HEK293T (cell line): ENCODE measurements around the gene NDP.

ENCODE experiments used
- CTCF ChIA-PET: fragments of 350-600 bp; formaldehyde crosslinking; extraction: SDS; loops from one replicate; lab custom pipeline; 2021; ENCODE audit warnings: antibody characterized with exemption, inconsistent platforms; lab: Yijun Ruan, JAX
- POLR2A ChIA-PET: fragments of 350-600 bp; formaldehyde crosslinking; extraction: SDS; loops from one replicate; lab custom pipeline; 2020; ENCODE audit warnings: antibody characterized with exemption, inconsistent platforms; lab: Yijun Ruan, JAX
- DNase-seq: peaks from one replicate; pipeline ENCODE4 v3.0.0; 2012; ENCODE audit warnings: mixed read lengths; ENCODE audit errors: extremely low spot score
- ARNT ChIP-seq: fragments of 450-650 bp; IDR thresholded peaks from 2 replicates; pipeline ENCODE4 v1.6.1; 2017; ENCODE audit warnings: mild to moderate bottlenecking
- BHLHE40 ChIP-seq: fragments of 450-650 bp; IDR thresholded peaks from 2 replicates; pipeline ENCODE4 v1.6.1; 2016; ENCODE audit warnings: mild to moderate bottlenecking, moderate library complexity, borderline replicate concordance
- FOXA1 ChIP-seq: fragments of 450-650 bp; IDR thresholded peaks from 2 replicates; pipeline ENCODE4 v1.6.1; 2016; ENCODE audit warnings: mild to moderate bottlenecking
- FOXK2 ChIP-seq: fragments of 450-650 bp; IDR thresholded peaks from 2 replicates; pipeline ENCODE4 v1.6.1; 2016; ENCODE audit warnings: mild to moderate bottlenecking
- HDGF ChIP-seq: fragments of 450-650 bp; IDR thresholded peaks from 2 replicates; pipeline ENCODE4 v1.6.1; 2017; ENCODE audit warnings: antibody characterized with exemption, borderline replicate concordance
- LEF1 ChIP-seq: fragments of 450-650 bp; IDR thresholded peaks from 2 replicates; pipeline ENCODE4 v1.6.1; 2017; ENCODE audit warnings: mild to moderate bottlenecking, borderline replicate concordance
- PKNOX1 ChIP-seq: fragments of 450-650 bp; IDR thresholded peaks from 2 replicates; pipeline ENCODE4 v1.6.1; 2016
- TARDBP ChIP-seq: fragments of 450-650 bp; IDR thresholded peaks from 2 replicates; pipeline ENCODE4 v1.6.1; 2016

Gene NDP

GRCh38 chrX:43899878-43900815, 73.0 kb downstream of the NDP start:
- POLR2A ChIA-PET = no interaction called here
- no peak for DNase-seq
- no peak for TF ChIP-seq ARNT
- no peak for TF ChIP-seq FOXK2
- no peak for TF ChIP-seq HDGF
- no peak for TF ChIP-seq PKNOX1
- no peak for TF ChIP-seq LEF1
- TF ChIP-seq BHLHE40 = no peak
- no peak for TF ChIP-seq FOXA1
- TF ChIP-seq TARDBP = no peak
- CTCF ChIA-PET = no interaction called here
